ENCODE results near the gene ZC3H12D.

Gene ZC3H12D

GRCh38 chr6:149483334-149483725, 1.5 kb downstream of the ZC3H12D start:
- H3K4me2 ChIP-seq (ENCODE audit: low read length) = peak overlapping the region; percentile 99
- H3K4me1 ChIP-seq (ENCODE audit: control insufficient read depth, low read length) = peaks cover 92% of the 10 kb centered on the region
- peaks cover 49% of the 10 kb centered on the region for H3K79me2 ChIP-seq (ENCODE audit: control insufficient read depth, low read length)
- no peaks in the 10 kb centered on the region for H3K27me3 ChIP-seq (ENCODE audit: control insufficient read depth, low read length)
- H4K20me1 ChIP-seq (ENCODE audit: control insufficient read depth, insufficient read depth, low read depth, low read length) = no peaks in the 10 kb centered on the region
- H3K9me3 ChIP-seq (ENCODE audit: control insufficient read depth, insufficient read depth, low read length) = no peaks in the 10 kb centered on the region
- H3K27ac ChIP-seq (ENCODE audit: low read depth, low read length) = peak overlapping the region; percentile 100
- H3K36me3 ChIP-seq (ENCODE audit: control insufficient read depth, low read length) = peaks cover 36% of the 10 kb centered on the region
- H3K9me2 ChIP-seq (replicated peaks; ENCODE audit: control insufficient read depth, low read length) = no peaks in the 10 kb centered on the region
- peak overlapping the region; percentile 89 for H3K4me3 ChIP-seq (ENCODE audit: low read length)
- TF ChIP-seq EZH2phosphoT487 (IDR thresholded peaks at IDR 0.05; ENCODE audit: borderline replicate concordance, low read length) (no peak), CTCF (IDR thresholded peaks at IDR 0.05; ENCODE audit: low read depth, low read length, poor library complexity, severe bottlenecking) (no peak)
- peaks cover 38% of the 10 kb centered on the region for H3F3A ChIP-seq (ENCODE audit: control insufficient read depth, insufficient read depth)

GRCh38 chr6:149482545-149483333, 2.1 kb downstream of the ZC3H12D start:
- Histone ChIP-seq H3K9me3 (ENCODE audit: control insufficient read depth, insufficient read depth, low read length) (no peaks in the 10 kb centered on the region), H3F3A (ENCODE audit: control insufficient read depth, insufficient read depth) (peaks cover 38% of the 10 kb centered on the region), H4K20me1 (ENCODE audit: control insufficient read depth, insufficient read depth, low read depth, low read length) (no peaks in the 10 kb centered on the region), H3K79me2 (ENCODE audit: control insufficient read depth, low read length) (peaks cover 55% of the 10 kb centered on the region), H3K27ac (ENCODE audit: low read depth, low read length) (peak overlapping the region; percentile 100), H3K36me3 (ENCODE audit: control insufficient read depth, low read length) (peaks cover 36% of the 10 kb centered on the region), H3K4me1 (ENCODE audit: control insufficient read depth, low read length) (peaks cover 97% of the 10 kb centered on the region), H3K4me2 (ENCODE audit: low read length) (peak overlapping the region; percentile 99), H3K27me3 (ENCODE audit: control insufficient read depth, low read length) (no peaks in the 10 kb centered on the region), H3K9me2 (replicated peaks; ENCODE audit: control insufficient read depth, low read length) (no peaks in the 10 kb centered on the region), H3K4me3 (ENCODE audit: low read length) (peak overlapping the region; percentile 89)
- TF ChIP-seq EZH2phosphoT487 (IDR thresholded peaks at IDR 0.05; ENCODE audit: borderline replicate concordance, low read length) (no peak), CTCF (IDR thresholded peaks at IDR 0.05; ENCODE audit: low read depth, low read length, poor library complexity, severe bottlenecking) (peak; percentile 13)

- peaks cover 97% of the 10 kb centered on the region for H3K4me1 ChIP-seq (ENCODE audit: control insufficient read depth, low read length)
- peaks cover 75% of the 10 kb centered on the region for H3K79me2 ChIP-seq (ENCODE audit: control insufficient read depth, low read length)
- peaks cover 39% of the 10 kb centered on the region for H3K36me3 ChIP-seq (ENCODE audit: control insufficient read depth, low read length)
- H3K27ac ChIP-seq (ENCODE audit: low read depth, low read length) = peak overlapping the region; percentile 100
- TF ChIP-seq CTCF (IDR thresholded peaks at IDR 0.05; ENCODE audit: low read depth, low read length, poor library complexity, severe bottlenecking) (no peak), EZH2phosphoT487 (IDR thresholded peaks at IDR 0.05; ENCODE audit: borderline replicate concordance, low read length) (no peak)
- H3K4me3 ChIP-seq (ENCODE audit: low read length) = peak overlapping the region; percentile 89
- H3K9me3 ChIP-seq (ENCODE audit: control insufficient read depth, insufficient read depth, low read length) = no peaks in the 10 kb centered on the region
- no peaks in the 10 kb centered on the region for H3K27me3 ChIP-seq (ENCODE audit: control insufficient read depth, low read length)
- H3K9me2 ChIP-seq (replicated peaks; ENCODE audit: control insufficient read depth, low read length) = no peaks in the 10 kb centered on the region
- H3K4me2 ChIP-seq (ENCODE audit: low read length) = peak overlapping the region; percentile 99
- no peaks in the 10 kb centered on the region for H4K20me1 ChIP-seq (ENCODE audit: control insufficient read depth, insufficient read depth, low read depth, low read length)
- H3F3A ChIP-seq (ENCODE audit: control insufficient read depth, insufficient read depth) = peaks cover 38% of the 10 kb centered on the region
Observed at GRCh38 chr6:149480502-149481280, 4.1 kb downstream of the ZC3H12D start.

Measured in DOHH2 (cell line).